ENCODE data around the gene SLC12A8. TPM values are rescaled to one million over a fixed set of nuclear protein-coding genes. Genes with fewer than 3 reads are reported as not detected.
A peak's percentile ranks its signal among the peaks of the same experiment; 100 is the strongest.

The SLC12A8 gene
- total RNA-seq, 1 donor from 2014 or later = 1.1 TPM

DNA sequence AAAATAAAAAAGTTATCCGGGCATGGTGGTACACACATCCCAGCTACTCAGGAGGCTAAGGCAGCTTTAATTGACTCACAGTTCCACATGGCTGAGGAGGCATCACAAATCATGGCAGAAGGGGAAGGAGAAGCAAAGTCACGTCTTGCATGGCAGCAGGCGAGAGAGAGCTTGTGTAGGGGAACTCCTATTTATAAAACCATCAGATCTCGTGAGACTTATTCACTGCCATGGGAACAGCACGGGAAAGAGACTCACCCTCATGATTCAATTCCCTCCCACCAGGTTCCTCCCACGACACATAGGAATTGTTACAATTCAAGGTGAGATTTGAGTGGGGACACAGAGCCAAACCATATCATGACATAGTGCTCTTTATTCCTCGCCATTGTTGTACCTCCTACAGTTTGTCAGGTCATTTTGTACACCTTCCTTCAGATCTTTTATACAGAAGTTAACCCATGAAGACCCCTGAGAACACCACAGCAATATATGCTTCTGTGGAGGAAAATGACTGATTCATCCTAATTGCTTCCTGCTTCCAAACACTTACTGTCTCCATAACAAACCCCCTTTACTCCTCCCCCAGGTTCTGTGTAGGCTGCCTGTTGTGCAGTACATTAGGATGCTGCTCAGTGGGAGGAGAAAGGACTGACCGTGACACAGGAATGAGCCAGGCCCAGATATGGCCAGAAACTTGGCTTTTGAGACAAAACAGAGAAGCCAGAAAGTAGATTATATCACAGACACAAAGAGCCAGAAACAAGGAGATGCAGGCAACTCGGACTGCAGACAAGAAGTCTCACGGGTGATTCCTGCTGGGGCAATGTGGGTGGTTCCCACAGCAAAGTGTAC is 88.9 kb downstream of the SLC12A8 start:
- intact Hi-C loops (cut with micrococcal nuclease) = loop anchor here (2.0 kb wide), 2 partner anchors 13 to 71 kb away; no protein-coding TSS in a partner anchor
- Mint-ChIP-seq H3K4me1 (peaks cover 55% of the 10 kb centered on the region), H3K9me3 (peaks cover 4% of the 10 kb centered on the region), H3K4me3 (no peak overlapping the region), H3K27me3 (peaks cover 7% of the 10 kb centered on the region), H3K27ac (no peak overlapping the region), H3K36me3 (ENCODE audit: low read depth) (peaks cover 3% of the 10 kb centered on the region)
- no peak for DNase-seq

GRCh38 chr3:125121246-125122010 is 91.1 kb downstream of the SLC12A8 start:
- H3K36me3 Mint-ChIP-seq (ENCODE audit: low read depth) = peaks cover 3% of the 10 kb centered on the region
- peak; percentile 81 for DNase-seq
- peaks cover 4% of the 10 kb centered on the region for H3K9me3 Mint-ChIP-seq
- peak overlapping the region; percentile 30 for H3K27ac Mint-ChIP-seq
- H3K4me1 Mint-ChIP-seq = peaks cover 51% of the 10 kb centered on the region
- H3K4me3 Mint-ChIP-seq = peak overlapping the region; percentile 12
- intact Hi-C loops (cut with micrococcal nuclease) = no loop called here
- H3K27me3 Mint-ChIP-seq = peaks cover 2% of the 10 kb centered on the region

DNA sequence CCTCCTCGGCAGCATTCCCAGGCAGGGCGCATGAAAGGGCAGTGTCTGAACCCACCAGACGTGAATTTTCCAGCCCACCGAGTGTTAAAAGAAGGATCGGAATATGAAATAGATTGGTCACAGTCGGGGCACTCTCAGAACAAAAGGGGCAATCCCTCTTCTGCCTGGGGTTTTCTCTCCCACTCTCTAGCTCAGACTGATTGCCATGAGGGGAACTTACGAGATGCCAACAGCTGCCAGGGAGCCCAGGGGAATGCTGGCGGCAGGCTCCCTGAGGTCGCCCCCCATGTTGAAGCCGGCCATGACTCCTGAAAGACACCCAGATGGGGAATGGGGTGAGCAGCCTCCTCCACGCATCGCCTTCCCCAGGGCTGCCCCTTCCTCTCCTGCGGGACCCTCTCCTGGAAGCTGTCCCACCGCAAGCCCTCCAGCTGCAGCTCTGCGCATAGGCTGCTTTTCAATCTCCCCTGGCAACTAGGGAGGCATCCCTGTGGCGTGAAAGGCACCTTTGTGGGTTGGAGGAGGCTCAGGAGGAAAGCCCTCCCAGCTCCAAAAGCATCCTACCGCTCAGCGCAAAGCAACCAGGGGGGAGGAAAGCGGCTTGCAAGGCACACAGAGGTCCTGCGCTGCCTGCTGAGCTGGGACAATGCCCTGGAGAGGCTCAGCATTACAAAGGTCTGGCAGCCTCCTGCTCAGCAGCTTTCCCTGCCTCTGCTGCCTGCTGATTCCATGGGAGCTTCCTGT is 92.0 kb downstream of the SLC12A8 start:
- H3K36me3 Mint-ChIP-seq (ENCODE audit: low read depth) = peaks cover 3% of the 10 kb centered on the region
- peaks cover 49% of the 10 kb centered on the region for H3K4me1 Mint-ChIP-seq
- intact Hi-C loops (cut with micrococcal nuclease) = no loop called here
- peaks cover 4% of the 10 kb centered on the region for H3K9me3 Mint-ChIP-seq
- no peak overlapping the region for H3K4me3 Mint-ChIP-seq
- no peak for DNase-seq
- peak overlapping the region; percentile 8 for H3K27ac Mint-ChIP-seq
- H3K27me3 Mint-ChIP-seq = peaks cover 2% of the 10 kb centered on the region

- DNase-seq = no peak
- Mint-ChIP-seq H3K27ac (peak overlapping the region; percentile 34), H3K9me3 (peaks cover 4% of the 10 kb centered on the region), H3K4me1 (peaks cover 47% of the 10 kb centered on the region), H3K36me3 (ENCODE audit: low read depth) (peaks cover 3% of the 10 kb centered on the region), H3K27me3 (peaks cover 4% of the 10 kb centered on the region), H3K4me3 (peak overlapping the region; percentile 45)
- intact Hi-C loops (cut with micrococcal nuclease) = loop anchor here (1.0 kb wide), 1 partner anchor 10 kb away; no protein-coding TSS in a partner anchor
Observed at GRCh38 chr3:125119752-125120378, 92.7 kb downstream of the SLC12A8 start.

- Mint-ChIP-seq H3K27ac (no peak overlapping the region), H3K4me1 (peaks cover 44% of the 10 kb centered on the region), H3K36me3 (ENCODE audit: low read depth) (peaks cover 3% of the 10 kb centered on the region), H3K4me3 (no peak overlapping the region), H3K27me3 (peaks cover 12% of the 10 kb centered on the region), H3K9me3 (peaks cover 4% of the 10 kb centered on the region)
- no peak for DNase-seq
- intact Hi-C loops (cut with micrococcal nuclease) = no loop called here
Observed at GRCh38 chr3:125118600-125118999, 93.9 kb downstream of the SLC12A8 start.

- Mint-ChIP-seq H3K27me3 (peaks cover 14% of the 10 kb centered on the region), H3K36me3 (ENCODE audit: low read depth) (peaks cover 3% of the 10 kb centered on the region), H3K4me3 (no peak overlapping the region), H3K9me3 (peaks cover 3% of the 10 kb centered on the region), H3K4me1 (peaks cover 40% of the 10 kb centered on the region), H3K27ac (no peak overlapping the region)
- DNase-seq = no peak
- intact Hi-C loops (cut with micrococcal nuclease) = no loop called here
Observed at GRCh38 chr3:125117631-125118191, 94.8 kb downstream of the SLC12A8 start.

DNA sequence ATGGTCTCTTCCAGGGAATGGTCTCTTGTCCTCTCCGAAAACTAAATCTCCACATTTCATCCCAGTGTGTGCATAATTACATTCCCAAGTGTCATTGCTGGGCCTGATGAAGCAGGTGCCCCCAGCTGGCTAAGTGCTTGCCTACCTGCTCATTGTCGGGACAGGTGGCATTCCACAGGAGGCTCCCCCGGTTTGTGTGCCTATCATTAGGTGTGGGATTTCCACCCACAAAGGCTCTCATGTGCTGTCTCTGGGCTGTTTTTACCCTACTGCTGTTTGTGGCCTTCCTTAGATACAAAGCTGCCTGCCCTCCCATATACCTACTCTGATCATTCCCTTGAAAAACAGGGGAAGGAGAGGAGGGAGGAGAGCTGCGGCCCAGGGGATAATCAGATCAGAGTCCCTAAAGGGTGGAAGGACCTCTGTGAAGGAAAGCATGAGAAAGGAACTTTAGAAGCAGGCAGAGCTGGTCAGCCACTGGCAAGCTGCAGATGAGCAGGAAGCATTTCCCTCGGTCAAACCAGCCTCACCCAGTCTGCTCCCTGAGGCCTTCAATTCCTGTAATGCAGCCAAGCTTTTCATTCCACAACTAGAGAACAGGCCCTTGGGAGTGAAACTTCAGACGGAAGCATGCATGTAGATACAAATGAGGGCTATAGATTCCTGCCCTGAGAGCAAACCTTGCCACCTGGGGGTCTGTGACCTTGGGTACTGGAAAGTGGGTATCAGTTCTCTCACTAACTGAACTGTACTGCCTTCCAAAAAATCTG is 96.1 kb downstream of the SLC12A8 start:
- intact Hi-C loops (cut with micrococcal nuclease) = no loop called here
- DNase-seq = no peak
- H3K9me3 Mint-ChIP-seq = peaks cover 8% of the 10 kb centered on the region
- H3K27ac Mint-ChIP-seq = no peak overlapping the region
- no peak overlapping the region for H3K4me3 Mint-ChIP-seq
- peaks cover 18% of the 10 kb centered on the region for H3K27me3 Mint-ChIP-seq
- H3K36me3 Mint-ChIP-seq (ENCODE audit: low read depth) = no peaks in the 10 kb centered on the region
- peaks cover 33% of the 10 kb centered on the region for H3K4me1 Mint-ChIP-seq

DNA sequence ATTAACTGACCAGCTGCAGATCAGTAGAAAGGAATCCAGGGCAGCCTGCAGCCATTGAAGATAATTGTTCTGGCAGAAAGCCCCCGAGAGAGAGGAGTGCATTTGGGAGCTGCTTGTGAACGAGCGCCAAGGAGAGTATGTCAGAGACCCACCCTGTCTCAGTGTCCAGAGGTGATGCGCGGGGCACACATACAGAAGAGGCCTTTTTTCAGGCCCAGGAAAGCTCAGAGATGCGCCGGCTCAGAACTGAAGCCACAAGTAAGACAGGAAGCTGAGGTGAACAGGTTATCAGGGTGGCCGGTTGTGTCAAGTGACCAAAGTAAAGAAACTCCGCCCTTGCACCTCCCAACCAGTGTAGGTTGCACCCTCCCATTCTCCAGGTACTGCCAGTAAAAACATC is 96.9 kb downstream of the SLC12A8 start:
- H3K9me3 Mint-ChIP-seq = peaks cover 8% of the 10 kb centered on the region
- no peak overlapping the region for H3K27ac Mint-ChIP-seq
- peaks cover 34% of the 10 kb centered on the region for H3K4me1 Mint-ChIP-seq
- intact Hi-C loops (cut with micrococcal nuclease) = no loop called here
- no peak for DNase-seq
- H3K36me3 Mint-ChIP-seq (ENCODE audit: low read depth) = no peaks in the 10 kb centered on the region
- no peak overlapping the region for H3K4me3 Mint-ChIP-seq
- H3K27me3 Mint-ChIP-seq = peaks cover 18% of the 10 kb centered on the region

GRCh38 chr3:125112981-125113380 is 99.6 kb downstream of the SLC12A8 start:
- Mint-ChIP-seq H3K4me3 (no peak overlapping the region), H3K27me3 (peaks cover 21% of the 10 kb centered on the region), H3K4me1 (peaks cover 46% of the 10 kb centered on the region), H3K36me3 (ENCODE audit: low read depth) (no peaks in the 10 kb centered on the region), H3K9me3 (peaks cover 12% of the 10 kb centered on the region), H3K27ac (no peak overlapping the region)
- peak; percentile 46 for DNase-seq
- intact Hi-C loops (cut with micrococcal nuclease) = no loop called here

GRCh38 chr3:125110876-125111480 is 101.6 kb downstream of the SLC12A8 start:
- DNase-seq = no peak
- Mint-ChIP-seq H3K27ac (peak overlapping the region; percentile 35), H3K27me3 (peaks cover 25% of the 10 kb centered on the region), H3K9me3 (peaks cover 12% of the 10 kb centered on the region), H3K4me3 (no peak overlapping the region), H3K36me3 (ENCODE audit: low read depth) (no peaks in the 10 kb centered on the region), H3K4me1 (peaks cover 40% of the 10 kb centered on the region)
- intact Hi-C loops (cut with micrococcal nuclease) = loop anchor here (1.0 to 2.0 kb wide), 3 partner anchors 8 to 30 kb away; no protein-coding TSS in a partner anchor

DNA sequence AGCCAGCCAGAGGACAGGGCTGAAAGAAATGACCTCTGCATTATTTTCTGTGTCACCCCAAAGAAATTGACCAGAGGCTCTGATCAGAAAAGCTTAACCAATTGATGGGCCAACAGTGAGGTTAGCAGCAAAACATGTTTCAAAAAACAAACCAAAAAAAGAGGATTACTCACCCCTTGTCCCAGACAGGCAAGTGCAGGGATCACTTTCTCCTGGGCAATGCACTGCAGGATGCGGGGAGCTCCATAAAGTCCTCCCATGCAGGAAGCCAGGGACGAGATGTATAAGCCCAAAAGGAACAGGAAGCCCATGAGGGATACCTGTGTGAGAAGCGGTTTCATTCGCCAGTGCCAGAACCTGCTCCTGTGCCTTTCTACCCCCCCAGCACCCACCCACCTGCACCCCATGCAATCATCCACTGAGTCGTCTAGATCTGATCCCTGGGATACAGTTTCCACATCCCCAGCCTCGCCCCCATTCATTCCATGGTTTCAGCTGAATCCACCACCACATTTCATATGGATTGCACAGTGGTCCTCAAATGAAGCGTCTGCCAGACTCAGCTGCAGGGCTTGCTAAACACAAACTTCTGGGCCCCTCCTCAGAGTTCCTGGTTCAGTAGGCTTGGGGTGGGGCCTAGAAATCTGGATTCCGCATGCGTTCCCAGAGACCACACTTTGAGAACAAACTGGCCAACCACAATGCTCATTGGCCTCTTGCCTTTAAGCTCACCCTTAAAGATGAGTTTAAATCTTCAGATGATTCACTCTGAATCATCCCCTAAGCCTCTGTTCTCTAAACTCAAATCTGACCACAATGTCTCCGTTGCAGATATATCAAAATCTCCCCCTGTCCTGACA is 102.3 kb downstream of the SLC12A8 start:
- no peak overlapping the region for H3K4me3 Mint-ChIP-seq
- peaks cover under 1% of the 10 kb centered on the region for H3K36me3 Mint-ChIP-seq (ENCODE audit: low read depth)
- peaks cover 28% of the 10 kb centered on the region for H3K27me3 Mint-ChIP-seq
- peaks cover 14% of the 10 kb centered on the region for H3K9me3 Mint-ChIP-seq
- H3K4me1 Mint-ChIP-seq = peaks cover 35% of the 10 kb centered on the region
- DNase-seq = peak; percentile 51
- intact Hi-C loops (cut with micrococcal nuclease) = loop anchor here (1.0 to 2.0 kb wide), 3 partner anchors 9 to 31 kb away; no protein-coding TSS in a partner anchor
- H3K27ac Mint-ChIP-seq = no peak overlapping the region
